GM12878 (cell line): ENCODE measurements around the gene PRF1. TPM values are rescaled to one million over a fixed set of nuclear protein-coding genes. Genes with fewer than 3 reads are reported as not detected.
A peak's percentile ranks its signal among the peaks of the same experiment; 100 is the strongest.

Experiments used
- ATAC-seq: fragments of 200-7000 bp; cut with Tn5 transposase; 3 replicates; pipeline ENCODE4 v1.9.1; 2020; ENCODE audit warnings: mild to moderate bottlenecking, moderate library complexity
- BruUV-seq: library from RNA; stranded (reverse); fragments of 400-500 nt; replicated peaks from 2 replicates; lab custom pipeline; 2021; lab: Mats Ljungman, UMichigan
- CTCF ChIA-PET: fragments of 300-600 bp; sonication (Branson Sonifier 250); formaldehyde crosslinking; extraction: SDS; loops from one replicate; lab custom pipeline; 2021; ENCODE audit warnings: inconsistent platforms; lab: Yijun Ruan, JAX
- POLR2A ChIA-PET: fragments of 350-600 bp; formaldehyde crosslinking; extraction: SDS; loops from one replicate; lab custom pipeline; 2021; ENCODE audit warnings: inconsistent platforms; lab: Charles Lee
- RAD21 ChIA-PET: fragments of 300-600 bp; sonication (Branson Sonifier 250); formaldehyde crosslinking; loops from one replicate; lab custom pipeline; 2023; ENCODE audit warnings: antibody characterized with exemption; ENCODE audit not compliant: unreplicated experiment; lab: Charles Lee
- SMC1A ChIA-PET: fragments of 300-600 bp; sonication (Branson Sonifier 250); formaldehyde crosslinking; loops from one replicate; lab custom pipeline; 2023; ENCODE audit not compliant: unreplicated experiment, uncharacterized antibody; lab: Charles Lee
- DNase-seq: peaks from one replicate; pipeline ENCODE4 v3.0.0-alpha.2; 2011; ENCODE audit warnings: low read depth, low spot score
- FAIRE-seq: peaks from 3 replicates; lab custom pipeline; 2011; peaks lifted over from hg19 to GRCh38; lab: Jason Lieb, UNC
- H2AFZ ChIP-seq: 2 replicates; pipeline ENCODE4 v1.6.0; 2011; ENCODE audit warnings: low read depth, low read length, control low read depth; ENCODE audit not compliant: control insufficient read depth
- H3K27ac ChIP-seq: 2 replicates; pipeline ENCODE4 v1.5.1; 2011; ENCODE audit warnings: control low read depth; ENCODE audit not compliant: control insufficient read depth, insufficient read depth
- H3K27me3 ChIP-seq, 2 experiments: replicated peaks in 1 of 2; 2 replicates each; pipeline versions ENCODE4 v1.6.0 to v1.6.1; 2011; ENCODE audit warnings: low read length in 1 of 2; ENCODE audit not compliant: control insufficient read depth in 2 of 2, insufficient read depth in 2 of 2
- H3K36me3 ChIP-seq, 2 experiments: 2 replicates each; pipeline ENCODE4 v1.5.1; 2011; ENCODE audit warnings: low read length in 1 of 2; ENCODE audit not compliant: control insufficient read depth in 2 of 2, insufficient read depth in 2 of 2
- H3K4me1 ChIP-seq: 2 replicates; pipeline ENCODE4 v1.6.1; 2011; ENCODE audit warnings: mild to moderate bottlenecking, low read length, moderate library complexity, mixed read lengths; ENCODE audit not compliant: control insufficient read depth, insufficient read depth
- H3K4me2 ChIP-seq: 2 replicates; pipeline ENCODE4 v1.6.0; 2011; ENCODE audit warnings: control low read depth; ENCODE audit not compliant: control insufficient read depth, insufficient read depth
- H3K4me3 ChIP-seq: fragments of 200-600 bp; sonication (generic); 2 replicates; pipeline ENCODE4 v1.5.1; 2016
- H3K79me2 ChIP-seq: 2 replicates; pipeline ENCODE4 v1.6.0; 2011; ENCODE audit warnings: low read length; ENCODE audit not compliant: control insufficient read depth, insufficient read depth
- H3K9ac ChIP-seq: 2 replicates; pipeline ENCODE4 v1.8.0; 2011; ENCODE audit warnings: low read length, control low read depth, mixed read lengths; ENCODE audit not compliant: control insufficient read depth, insufficient read depth
- H3K9me3 ChIP-seq: replicated peaks from 3 replicates; pipeline ENCODE4 v1.5.1; 2011; ENCODE audit warnings: mild to moderate bottlenecking, low read length; ENCODE audit not compliant: control insufficient read depth, insufficient read depth
- H4K20me1 ChIP-seq: 2 replicates; pipeline ENCODE4 v1.6.0; 2011; ENCODE audit not compliant: control insufficient read depth, insufficient read depth
- ATF7 ChIP-seq: fragments of 450-650 bp; IDR thresholded peaks from 2 replicates; pipeline ENCODE4 v1.6.1; 2016; ENCODE audit warnings: low read depth, mild to moderate bottlenecking
- E2F4 ChIP-seq: IDR thresholded peaks from 2 replicates; pipeline ENCODE4 v1.6.1; 2012; ENCODE audit warnings: low read depth, low read length, improper control_type of control experiment
- EGR1 ChIP-seq, 2 experiments: IDR thresholded peaks; 1 replicate in 1 of 2; 2 replicates in 1 of 2; pipeline ENCODE4 v1.6.1; 2011 to 2012; ENCODE audit warnings: low read depth in 2 of 2, low read length in 2 of 2, borderline replicate concordance in 1 of 2, mild to moderate bottlenecking in 1 of 2, moderate library complexity in 1 of 2
- ETV6 ChIP-seq, 2 experiments: fragments of 450-650 bp in 1 of 2; IDR thresholded peaks in 1 of 2; conservative IDR thresholded peaks in 1 of 2; 2 replicates each; pipeline ENCODE4 v1.6.1; 2014; ENCODE audit warnings: antibody characterized with exemption in 1 of 2, borderline replicate concordance in 1 of 2, low read depth in 1 of 2, mild to moderate bottlenecking in 1 of 2, moderate library complexity in 1 of 2
- IKZF1 ChIP-seq: fragments of 450-650 bp; conservative IDR thresholded peaks from 2 replicates; pipeline ENCODE4 v1.6.1; 2017; ENCODE audit warnings: antibody characterized with exemption, mild to moderate bottlenecking
- JUNB ChIP-seq: IDR thresholded peaks from 2 replicates; pipeline ENCODE4 v1.6.1; 2016; ENCODE audit warnings: antibody characterized with exemption, mild to moderate bottlenecking
- MTA2 ChIP-seq: fragments of 450-650 bp; IDR thresholded peaks from 2 replicates; pipeline ENCODE4 v1.6.1; 2016; ENCODE audit warnings: low read depth, mild to moderate bottlenecking, moderate library complexity
- NBN ChIP-seq: fragments of 450-650 bp; IDR thresholded peaks from 2 replicates; pipeline ENCODE4 v1.6.1; 2016
- NFYA ChIP-seq: IDR thresholded peaks from 2 replicates; pipeline ENCODE4 v1.6.1; 2011; ENCODE audit warnings: low read depth, mild to moderate bottlenecking, low read length, improper control_type of control experiment, borderline replicate concordance
- PAX8 ChIP-seq: fragments of 450-650 bp; IDR thresholded peaks from 2 replicates; pipeline ENCODE4 v1.6.1; 2017; ENCODE audit warnings: mild to moderate bottlenecking, moderate library complexity
- RUNX3 ChIP-seq: IDR thresholded peaks from 2 replicates; pipeline ENCODE4 v1.6.1; 2012; ENCODE audit warnings: low read length, inconsistent platforms
- SREBF1 ChIP-seq: IDR thresholded peaks from 2 replicates; pipeline ENCODE4 v1.6.1; 2012; ENCODE audit warnings: mild to moderate bottlenecking, low read length
- SRF ChIP-seq, 2 experiments: IDR thresholded peaks; 2 replicates each; pipeline ENCODE4 v1.6.1; 2011; ENCODE audit warnings: low read depth in 2 of 2, low read length in 2 of 2, mild to moderate bottlenecking in 1 of 2, moderate library complexity in 1 of 2
- WGBS: methylation state at CpG from one replicate; pipeline ENCODE4 v1.1.6; 2016; ENCODE audit warnings: low lambda C conversion rate; ENCODE audit not compliant: insufficient replicate concordance, insufficient coverage; ENCODE audit errors: missing lambda C conversion rate; 5-methylcytosine and 5-hydroxymethylcytosine counted together
- in situ Hi-C: fragments of 300-500 bp; cut with MboI; formaldehyde crosslinking; loops from 9 replicates; pipeline ENCODE4 v1.14.3; 2018; ENCODE audit warnings: mixed read lengths
- intact Hi-C: fragments of 100-400 bp; cut with micrococcal nuclease; formaldehyde crosslinking; loops from one replicate; pipeline ENCODE4 v1.14.2; 2022; ENCODE audit not compliant: unreplicated experiment
- polyA plus RNA-seq, 11 experiments: library from polyadenylated mRNA; depleted of rRNA in 4 of 11; unstranded in 6 of 11; stranded (reverse) in 5 of 11; fragments of >200 nt; fragmentation: Nextera tagmentation in 4 of 11; fragmentation: Illumina TruSeq in 1 of 11; extraction: Ambion mirVana in 4 of 11; extraction: Trizol in 1 of 11; gene quantifications; 1 replicate in 1 of 11; 2 replicates in 10 of 11; pipeline versions ENCODE4 v1.2.1 to v1.2.3, GENCODE V29; 2011 to 2016; ENCODE audit warnings: inconsistent platforms in 2 of 11, missing spikeins in 2 of 11, low read depth in 1 of 11
- total RNA-seq, 4 experiments: library from RNA; depleted of rRNA in 3 of 4; stranded (reverse); fragments of >200 nt in 3 of 4; fragmentation: Illumina TruSeq in 1 of 4; extraction: Trizol in 1 of 4; gene quantifications; 2 replicates each; pipeline versions ENCODE4 v1.2.1 to v1.2.3, GENCODE V29; 2013 to 2021
- TF ChIP-seq, protein P1 (sequence below): IDR thresholded peaks from 2 replicates; pipeline ENCODE4 v1.6.1; 2011; ENCODE audit warnings: mild to moderate bottlenecking, low read depth, low read length, moderate library complexity; ENCODE audit not compliant: insufficient replicate concordance
- TF ChIP-seq, protein P2 (sequence below): fragments of 450-650 bp; IDR thresholded peaks from 2 replicates; pipeline ENCODE4 v1.6.1; 2017; ENCODE audit warnings: mild to moderate bottlenecking, moderate library complexity

PRF1 gene
- total and polyA plus RNA-seq, 10 of the 15 experiments (the other 5 are each of a cell fraction or from before 2014, with no cell fraction given) = 0.84 to 15.7 (median 1.3) TPM

DNA sequence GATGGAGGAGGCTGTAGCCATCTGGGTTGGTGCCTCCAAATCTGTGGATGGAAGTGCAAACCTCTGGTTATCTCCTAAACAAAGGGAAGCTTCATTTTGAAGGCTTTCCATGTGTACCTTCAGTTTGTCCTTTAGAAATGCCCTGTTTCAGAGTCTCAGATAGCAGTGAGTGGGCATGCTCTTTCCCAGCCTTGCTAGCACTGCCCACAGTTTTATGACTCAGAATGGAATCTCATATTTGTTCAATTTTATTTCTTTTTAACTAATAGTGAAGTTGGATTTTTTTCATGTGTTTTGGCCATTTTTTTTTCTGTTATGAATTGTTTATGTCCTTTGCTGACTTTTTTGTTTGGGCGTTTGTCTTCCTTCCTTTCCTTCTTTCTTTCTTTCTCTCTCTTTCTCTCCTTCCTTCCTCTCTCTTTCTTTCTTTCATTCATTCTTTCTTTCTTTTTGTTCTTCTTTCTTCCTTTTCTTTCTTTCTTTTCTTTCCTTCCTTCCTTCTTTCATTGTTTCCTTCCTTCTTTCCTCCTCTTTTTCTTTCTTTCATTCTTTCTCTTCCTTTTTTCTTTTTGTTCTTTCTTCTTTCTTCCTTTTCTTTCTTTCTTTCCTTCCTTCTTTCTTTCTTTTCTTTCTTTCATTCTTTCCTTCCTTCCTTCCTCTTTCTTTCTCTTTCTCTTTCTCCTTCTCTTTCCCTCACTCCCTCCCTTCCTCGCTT lies 25.6 kb downstream of the PRF1 start:
- RAD21 ChIA-PET = interaction anchor here (1.0 to 4.9 kb wide), 4 partner anchors 8 to 184 kb away, joined by 3 to 35 read pairs (median 4); no protein-coding TSS in a partner anchor
- H3K79me2 ChIP-seq = no peaks in the 10 kb centered on the region
- in situ Hi-C loops = no loop called here
- H3K9me3 ChIP-seq = no peaks in the 10 kb centered on the region
- H3K4me2 ChIP-seq = peak overlapping the region; percentile 99
- no peak for DNase-seq
- no peaks in the 10 kb centered on the region for H4K20me1 ChIP-seq
- intact Hi-C loops = loop anchor here (5.0 kb wide), 1 partner anchor 80 kb away; no protein-coding TSS in a partner anchor
- CTCF ChIA-PET = interaction anchor here (0.7 to 1.9 kb wide), 5 partner anchors 11 to 179 kb away, joined by 3 to 11 read pairs (median 4); no protein-coding TSS in a partner anchor
- H3K36me3 ChIP-seq = no peaks in the 10 kb centered on the region
- H3K9ac ChIP-seq = peak overlapping the region; percentile 68
- peak overlapping the region; percentile 26; the same call in 1 of the 2 replicates for H3K4me3 ChIP-seq
- FAIRE-seq = no peak
- POLR2A ChIA-PET = interaction anchor here (2.3 kb wide), 1 partner anchor 11 kb away, joined by 23 read pairs; no protein-coding TSS in a partner anchor
- SMC1A ChIA-PET = interaction anchor here (0.8 to 4.1 kb wide), 7 partner anchors 11 to 178 kb away, joined by 3 to 46 read pairs (median 3); no protein-coding TSS in a partner anchor
- ATAC-seq = peak; percentile 8; the same call in 2 of the 3 replicates
- peaks cover 41% of the 10 kb centered on the region for H3K4me1 ChIP-seq
- 7% methylated on average over 2 of the region's 2 CpGs for WGBS
- no peaks in the 10 kb centered on the region for H3K27me3 ChIP-seq
- peak overlapping the region; percentile 89 for H3K27ac ChIP-seq
- peak overlapping the region; percentile 63 for H2AFZ ChIP-seq
- BruUV-seq = TSS peak; percentile 43
- peak; percentile 69 for TF ChIP-seq NBN
- 0 out of 2 replicates have a peak, but pooled peaks have one; percentile 19 for TF ChIP-seq MTA2
- no peak for TF ChIP-seq SRF (IDR thresholded peaks at IDR 0.05; ENCODE audit: low read depth in 2 of 2, low read length in 2 of 2)
- TF ChIP-seq JUNB = peak; percentile 61
- TF ChIP-seq, protein P1, sequence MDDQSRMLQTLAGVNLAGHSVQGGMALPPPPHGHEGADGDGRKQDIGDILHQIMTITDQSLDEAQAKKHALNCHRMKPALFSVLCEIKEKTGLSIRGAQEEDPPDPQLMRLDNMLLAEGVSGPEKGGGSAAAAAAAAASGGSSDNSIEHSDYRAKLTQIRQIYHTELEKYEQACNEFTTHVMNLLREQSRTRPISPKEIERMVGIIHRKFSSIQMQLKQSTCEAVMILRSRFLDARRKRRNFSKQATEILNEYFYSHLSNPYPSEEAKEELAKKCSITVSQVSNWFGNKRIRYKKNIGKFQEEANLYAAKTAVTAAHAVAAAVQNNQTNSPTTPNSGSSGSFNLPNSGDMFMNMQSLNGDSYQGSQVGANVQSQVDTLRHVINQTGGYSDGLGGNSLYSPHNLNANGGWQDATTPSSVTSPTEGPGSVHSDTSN = no peak
- no peak for TF ChIP-seq PAX8
- 0 out of 2 replicates have a peak, but pooled peaks have one; percentile 28 for TF ChIP-seq ATF7
- peak in 1 of 2 experiments; percentile 94; a peak in 2 of 4 replicates for TF ChIP-seq ETV6 (conservative IDR thresholded peaks at IDR 0.05 in 1 of 2, IDR thresholded peaks at IDR 0.05 in 1 of 2; ENCODE audit: borderline replicate concordance in 1 of 2, low read depth in 1 of 2)
- TF ChIP-seq E2F4 = no peak
- TF ChIP-seq, protein P2, sequence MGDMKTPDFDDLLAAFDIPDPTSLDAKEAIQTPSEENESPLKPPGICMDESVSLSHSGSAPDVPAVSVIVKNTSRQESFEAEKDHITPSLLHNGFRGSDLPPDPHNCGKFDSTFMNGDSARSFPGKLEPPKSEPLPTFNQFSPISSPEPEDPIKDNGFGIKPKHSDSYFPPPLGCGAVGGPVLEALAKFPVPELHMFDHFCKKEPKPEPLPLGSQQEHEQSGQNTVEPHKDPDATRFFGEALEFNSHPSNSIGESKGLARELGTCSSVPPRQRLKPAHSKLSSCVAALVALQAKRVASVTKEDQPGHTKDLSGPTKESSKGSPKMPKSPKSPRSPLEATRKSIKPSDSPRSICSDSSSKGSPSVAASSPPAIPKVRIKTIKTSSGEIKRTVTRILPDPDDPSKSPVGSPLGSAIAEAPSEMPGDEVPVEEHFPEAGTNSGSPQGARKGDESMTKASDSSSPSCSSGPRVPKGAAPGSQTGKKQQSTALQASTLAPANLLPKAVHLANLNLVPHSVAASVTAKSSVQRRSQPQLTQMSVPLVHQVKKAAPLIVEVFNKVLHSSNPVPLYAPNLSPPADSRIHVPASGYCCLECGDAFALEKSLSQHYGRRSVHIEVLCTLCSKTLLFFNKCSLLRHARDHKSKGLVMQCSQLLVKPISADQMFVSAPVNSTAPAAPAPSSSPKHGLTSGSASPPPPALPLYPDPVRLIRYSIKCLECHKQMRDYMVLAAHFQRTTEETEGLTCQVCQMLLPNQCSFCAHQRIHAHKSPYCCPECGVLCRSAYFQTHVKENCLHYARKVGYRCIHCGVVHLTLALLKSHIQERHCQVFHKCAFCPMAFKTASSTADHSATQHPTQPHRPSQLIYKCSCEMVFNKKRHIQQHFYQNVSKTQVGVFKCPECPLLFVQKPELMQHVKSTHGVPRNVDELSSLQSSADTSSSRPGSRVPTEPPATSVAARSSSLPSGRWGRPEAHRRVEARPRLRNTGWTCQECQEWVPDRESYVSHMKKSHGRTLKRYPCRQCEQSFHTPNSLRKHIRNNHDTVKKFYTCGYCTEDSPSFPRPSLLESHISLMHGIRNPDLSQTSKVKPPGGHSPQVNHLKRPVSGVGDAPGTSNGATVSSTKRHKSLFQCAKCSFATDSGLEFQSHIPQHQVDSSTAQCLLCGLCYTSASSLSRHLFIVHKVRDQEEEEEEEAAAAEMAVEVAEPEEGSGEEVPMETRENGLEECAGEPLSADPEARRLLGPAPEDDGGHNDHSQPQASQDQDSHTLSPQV = no peak
- TF ChIP-seq SREBF1 = no peak
- 0 out of 3 replicates have a peak, but pooled peaks of 1 of the 2 experiments have one; percentile 13 for TF ChIP-seq EGR1 (IDR thresholded peaks at IDR 0.05; ENCODE audit: borderline replicate concordance in 1 of 2, low read depth in 2 of 2, low read length in 2 of 2)
- no peak for TF ChIP-seq NFYA
- TF ChIP-seq IKZF1 = no peak
- 0 out of 2 replicates have a peak, but pooled peaks have one; percentile 13 for TF ChIP-seq RUNX3
